GM12865 (cell line): ENCODE measurements around the gene ATP9B.
A peak's percentile ranks its signal among the peaks of the same experiment; 100 is the strongest.
"Not testable (repeated sequence)": the region's sequence is repeated elsewhere in the genome, so short reads cannot be mapped to it uniquely, and the experiment has no call there.

Experiments used
- DNase-seq: peaks from one replicate; pipeline ENCODE4 v3.0.0; 2010; ENCODE audit warnings: low read depth
- H3K4me3 ChIP-seq: 2 replicates; pipeline ENCODE4 v1.5.1; 2011; ENCODE audit warnings: mild to moderate bottlenecking, low read depth, low read length, control low read depth
- TF ChIP-seq, protein P1 (sequence below): IDR thresholded peaks from 2 replicates; pipeline ENCODE4 v1.5.1; 2011; ENCODE audit warnings: low read length, control low read depth, low read depth, inconsistent platforms; ENCODE audit not compliant: insufficient read depth; ENCODE audit errors: missing control alignments

Gene ATP9B

DNA sequence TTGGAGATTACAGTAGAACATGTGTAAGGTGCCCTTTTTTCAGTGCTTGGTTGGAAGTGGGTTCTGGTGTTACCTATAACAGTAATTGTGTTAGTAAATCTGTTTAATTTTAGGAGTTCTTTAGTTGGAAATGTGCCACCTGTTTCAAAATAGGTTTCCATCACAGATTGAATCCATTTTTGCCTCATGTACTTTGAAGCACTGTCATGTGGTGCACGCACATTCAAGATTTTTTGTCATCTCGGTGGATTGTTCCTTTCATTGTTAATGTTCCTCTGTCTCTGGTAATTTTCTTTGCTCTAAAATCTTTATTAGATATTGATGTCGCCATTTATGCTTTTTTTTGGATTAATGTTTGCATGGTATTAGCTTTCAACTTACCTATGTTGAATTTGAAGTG lies 1.3 kb downstream of the ATP9B start:
- TF ChIP-seq, protein P1, sequence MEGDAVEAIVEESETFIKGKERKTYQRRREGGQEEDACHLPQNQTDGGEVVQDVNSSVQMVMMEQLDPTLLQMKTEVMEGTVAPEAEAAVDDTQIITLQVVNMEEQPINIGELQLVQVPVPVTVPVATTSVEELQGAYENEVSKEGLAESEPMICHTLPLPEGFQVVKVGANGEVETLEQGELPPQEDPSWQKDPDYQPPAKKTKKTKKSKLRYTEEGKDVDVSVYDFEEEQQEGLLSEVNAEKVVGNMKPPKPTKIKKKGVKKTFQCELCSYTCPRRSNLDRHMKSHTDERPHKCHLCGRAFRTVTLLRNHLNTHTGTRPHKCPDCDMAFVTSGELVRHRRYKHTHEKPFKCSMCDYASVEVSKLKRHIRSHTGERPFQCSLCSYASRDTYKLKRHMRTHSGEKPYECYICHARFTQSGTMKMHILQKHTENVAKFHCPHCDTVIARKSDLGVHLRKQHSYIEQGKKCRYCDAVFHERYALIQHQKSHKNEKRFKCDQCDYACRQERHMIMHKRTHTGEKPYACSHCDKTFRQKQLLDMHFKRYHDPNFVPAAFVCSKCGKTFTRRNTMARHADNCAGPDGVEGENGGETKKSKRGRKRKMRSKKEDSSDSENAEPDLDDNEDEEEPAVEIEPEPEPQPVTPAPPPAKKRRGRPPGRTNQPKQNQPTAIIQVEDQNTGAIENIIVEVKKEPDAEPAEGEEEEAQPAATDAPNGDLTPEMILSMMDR = no peak
- DNase-seq = no peak
- H3K4me3 ChIP-seq = peak overlapping the region; percentile 79

DNA sequence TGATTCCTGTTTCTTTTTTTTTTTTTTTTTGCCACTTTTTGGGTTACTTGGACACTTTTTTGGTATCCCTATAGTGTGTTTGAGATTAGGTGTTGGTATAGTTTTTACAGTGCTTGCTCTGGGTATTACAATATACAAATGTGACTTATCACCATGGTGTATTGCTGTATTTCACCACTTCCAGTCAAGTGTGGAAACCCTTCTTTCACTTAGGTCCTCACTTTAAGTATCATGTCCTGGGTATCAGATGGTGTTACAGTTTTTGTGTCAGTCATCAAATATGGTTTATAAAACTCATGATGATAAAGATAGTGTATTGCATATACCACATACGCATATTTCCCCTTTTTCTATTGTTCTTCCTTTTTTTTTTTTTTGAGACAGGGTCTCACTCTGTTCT lies 1.8 kb downstream of the ATP9B start:
- TF ChIP-seq, protein P1 = no peak
- peak overlapping the region; percentile 79; the same call in 1 of the 2 replicates for H3K4me3 ChIP-seq
- DNase-seq = no peak

DNA sequence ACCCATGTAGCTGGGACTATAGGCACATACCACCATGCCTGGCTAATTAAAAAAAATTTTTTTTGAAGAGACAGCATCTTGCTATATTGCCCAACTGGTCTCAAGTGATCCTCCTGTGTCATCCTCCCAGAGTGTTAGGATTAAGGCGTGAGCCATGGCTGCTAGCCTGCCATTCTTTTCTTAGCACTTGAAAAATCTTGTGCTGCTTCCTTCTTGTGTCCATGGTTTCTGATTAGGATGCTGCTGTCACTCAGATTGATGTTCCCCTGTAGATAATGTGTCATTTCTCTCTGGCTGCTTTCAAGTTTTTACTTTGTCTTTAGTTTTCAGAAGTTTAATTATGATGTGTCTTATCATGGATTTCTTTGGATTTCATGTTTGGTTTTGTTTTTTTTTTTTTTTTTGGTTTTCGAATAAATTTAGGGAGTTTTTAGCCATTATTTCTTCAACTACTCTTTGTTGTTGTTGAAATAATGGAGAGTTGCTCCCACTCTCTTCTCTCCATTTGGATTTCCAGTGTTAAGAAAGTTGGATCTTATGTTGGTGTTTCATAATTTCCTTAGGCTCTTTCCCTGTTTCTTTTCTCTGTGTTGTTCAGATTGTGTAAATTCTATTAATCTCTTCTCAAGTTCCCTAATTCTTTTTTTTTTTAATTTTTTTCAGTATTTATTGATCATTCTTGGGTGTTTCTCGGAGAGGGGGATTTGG lies 2.5 kb downstream of the ATP9B start:
- TF ChIP-seq, protein P1 = no peak
- no peak overlapping the region for H3K4me3 ChIP-seq
- DNase-seq = no peak

DNA sequence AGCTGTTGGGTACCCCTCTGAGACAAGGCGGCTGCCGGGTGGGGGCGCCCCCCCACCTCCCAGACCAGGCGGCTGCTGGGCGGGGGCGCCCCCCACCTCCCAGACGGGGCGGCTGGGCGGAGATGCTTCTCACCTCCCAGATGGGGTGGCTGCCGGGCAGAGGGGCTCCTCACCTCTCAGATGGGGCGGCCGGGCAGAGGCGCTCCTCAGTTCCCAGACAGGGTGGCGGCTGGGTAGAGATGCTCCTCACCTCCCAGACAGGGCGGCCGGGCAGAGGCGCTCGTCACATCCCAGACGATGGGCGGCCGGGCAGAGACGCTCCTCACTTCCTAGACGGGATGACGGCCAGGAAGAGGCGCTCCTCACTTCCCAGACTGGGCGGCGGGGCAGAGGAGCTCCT lies 3.5 kb downstream of the ATP9B start:
- not testable (repeated sequence) for DNase-seq, H3K4me3 ChIP-seq

DNA sequence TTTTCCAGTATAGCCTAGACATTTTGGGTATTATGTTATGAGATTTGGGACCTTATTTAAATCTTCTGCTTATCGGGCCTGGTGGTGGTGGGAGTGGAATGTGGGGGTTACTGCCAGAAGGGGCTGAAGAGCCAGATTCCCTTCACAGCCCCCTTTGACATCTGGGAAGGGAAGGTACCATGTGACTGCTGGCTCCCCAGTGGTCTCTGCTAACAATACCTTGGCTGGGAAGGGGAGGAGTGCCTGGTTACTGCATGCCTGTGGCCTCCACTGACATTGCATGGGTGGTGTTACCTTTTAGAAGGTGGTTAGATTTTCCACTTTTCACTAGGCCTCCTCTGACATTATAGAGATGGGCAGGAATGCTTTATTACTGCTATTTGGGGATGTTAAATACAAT lies 8.0 kb downstream of the ATP9B start:
- no peak for DNase-seq
- TF ChIP-seq, protein P1 = no peak
- no peak overlapping the region for H3K4me3 ChIP-seq

DNA sequence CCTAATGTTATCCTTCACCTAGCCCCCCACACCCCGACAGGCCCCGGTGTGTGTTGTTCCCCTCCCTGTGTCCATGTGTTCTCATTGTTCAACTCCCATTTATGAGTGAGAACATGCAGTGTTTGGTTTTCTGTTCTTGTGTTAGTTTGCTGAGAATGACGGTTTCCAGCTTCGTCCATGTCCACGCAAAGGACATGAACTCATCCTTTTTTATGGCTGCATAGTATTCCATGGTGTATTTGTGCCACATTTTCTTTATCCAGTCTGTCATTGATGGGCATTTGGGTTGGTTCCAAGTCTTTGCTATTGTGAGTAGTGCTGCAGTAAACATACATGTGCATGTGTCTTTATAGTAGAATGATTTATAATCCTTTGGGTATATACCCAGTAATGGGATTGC lies 9.6 kb downstream of the ATP9B start:
- not testable (repeated sequence) for DNase-seq

DNA sequence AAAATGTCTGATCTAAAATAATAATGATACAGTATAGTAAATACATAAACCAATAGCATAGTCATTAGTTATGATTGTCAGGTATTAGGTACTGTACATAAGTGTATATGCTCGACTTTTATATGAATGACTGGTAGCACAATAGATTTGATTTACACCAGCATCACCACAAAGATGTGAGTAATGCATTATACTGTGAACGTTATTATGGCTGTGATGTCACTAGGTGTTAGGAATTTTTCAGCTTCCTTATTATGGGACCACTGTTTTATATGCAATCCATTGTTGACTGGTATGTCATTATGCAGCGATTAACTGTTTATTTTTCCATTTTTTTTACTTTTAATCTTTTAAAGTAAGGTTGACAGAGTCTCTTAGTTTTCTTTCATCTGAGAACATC lies 23.7 kb downstream of the ATP9B start:
- no peak for DNase-seq
- TF ChIP-seq, protein P1 = no peak
- H3K4me3 ChIP-seq = no peak overlapping the region

More for the DNA sequence above, 9.6 kb downstream of the ATP9B start:
- H3K4me3 ChIP-seq = not testable (repeated sequence)

DNA sequence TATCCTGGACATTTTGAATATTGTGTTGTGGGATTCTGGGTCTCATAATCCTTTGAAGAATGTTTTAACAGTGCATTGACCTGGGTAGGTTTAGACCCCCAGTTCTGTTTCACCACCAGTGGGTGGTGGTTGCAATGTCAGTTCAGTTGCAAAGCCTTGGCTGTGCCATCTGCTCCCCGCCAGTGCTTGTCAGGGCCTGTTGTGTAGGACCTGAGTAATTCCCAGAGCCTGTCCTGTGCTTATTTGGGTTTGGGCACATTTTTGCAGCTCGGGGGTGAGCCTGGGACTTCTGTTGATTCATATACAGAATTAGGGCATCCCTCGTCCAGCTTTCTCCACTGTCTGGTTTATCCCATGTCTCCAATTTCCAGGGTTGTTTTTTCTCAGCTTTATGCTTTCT lies 24.8 kb downstream of the ATP9B start:
- TF ChIP-seq, protein P1 = no peak
- H3K4me3 ChIP-seq = no peak overlapping the region
- no peak for DNase-seq
